Mucosa of descending colon (tissue), 3 donors: ENCODE results near the gene NUDT22. TPM values are rescaled to one million over a fixed set of nuclear protein-coding genes. Genes with fewer than 3 reads are reported as not detected.
A peak's percentile ranks its signal among the peaks of the same experiment; 100 is the strongest.

ENCODE experiments used
- ATAC-seq: fragments of 200-7000 bp; cut with Tn5 transposase; one replicate; pipeline ENCODE4 v1.9.1; 2020; ENCODE audit warnings: mild to moderate bottlenecking, moderate library complexity
- DNase-seq, 3 donors: peaks; one replicate each; pipeline ENCODE4 v3.0.0-alpha.2; 2020
- H3K36me3 ChIP-seq: fragments of 200-600 bp; one replicate; pipeline ENCODE4 v1.8.0; 2021; ENCODE audit warnings: low read depth, mild to moderate bottlenecking
- H3K4me1 ChIP-seq: fragments of 200-600 bp; one replicate; pipeline ENCODE4 v1.8.0; 2021; ENCODE audit warnings: low read depth, mild to moderate bottlenecking
- H3K4me3 ChIP-seq: fragments of 200-600 bp; one replicate; pipeline ENCODE4 v1.8.0; 2021; ENCODE audit warnings: mild to moderate bottlenecking
- H3K9me3 ChIP-seq: fragments of 200-600 bp; one replicate; pipeline ENCODE4 v1.8.0; 2021; ENCODE audit warnings: mild to moderate bottlenecking
- intact Hi-C, 2 donors: fragments of 100-400 bp; cut with DNase I in 1 of 2; cut with micrococcal nuclease in 1 of 2; formaldehyde crosslinking; loops; one replicate each; pipeline versions ENCODE4 v1.11.0 to v1.11.1; 2022; cut with DNase I, micrococcal nuclease
- total RNA-seq, 3 donors: library from RNA; stranded (reverse); fragmentation: NEBNext Ultra II Directional in 2 of 3; extraction: Animal tissue kit (Norgen Biotek cat#: 25700) in 2 of 3; gene quantifications; one replicate each; pipeline versions ENCODE4 v1.2.1 to v1.2.4, GENCODE V29; 2021 to 2023
- TF ChIP-seq, protein P1 (sequence below): fragments of 200-600 bp; IDR thresholded peaks from one replicate; pipeline ENCODE4 v1.8.0; 2022; ENCODE audit warnings: antibody characterized with exemption, mild to moderate bottlenecking
- donor health status: DM: no; HTN: no; CAD: no; lungs with moderate emphysema.
- donor health status: DM: no; HTN: no; CAD: no.
- donor health status: DM: no; HTN: yes; CAD: no.

The NUDT22 gene
- total RNA-seq, 3 donors from 2014 or later = 81.6 to 137 (median 119) TPM

DNA sequence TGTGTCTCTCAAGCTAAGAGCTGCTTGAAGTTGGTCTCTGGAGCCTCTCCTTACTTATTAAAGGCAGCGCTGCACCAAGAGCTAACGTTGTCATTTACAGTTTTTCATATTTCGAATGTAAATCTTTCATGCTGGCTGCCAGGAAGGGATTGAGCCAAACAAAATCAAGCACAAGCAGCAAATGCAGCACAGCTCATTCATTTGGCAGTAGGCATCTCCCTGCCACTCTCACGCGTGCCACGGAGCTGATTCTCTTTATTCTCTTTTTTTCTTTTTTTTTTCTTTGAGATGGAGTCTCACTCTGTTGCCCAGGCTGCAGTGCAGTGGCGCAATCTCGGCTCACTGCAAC lies 6.9 kb downstream of the NUDT22 start:
- Histone ChIP-seq H3K9me3 (no peaks in the 10 kb centered on the region), H3K4me1 (peaks cover 38% of the 10 kb centered on the region), H3K4me3 (no peak overlapping the region), H3K36me3 (no peaks in the 10 kb centered on the region)
- ATAC-seq = no peak
- no peak for DNase-seq
- TF ChIP-seq, protein P1, sequence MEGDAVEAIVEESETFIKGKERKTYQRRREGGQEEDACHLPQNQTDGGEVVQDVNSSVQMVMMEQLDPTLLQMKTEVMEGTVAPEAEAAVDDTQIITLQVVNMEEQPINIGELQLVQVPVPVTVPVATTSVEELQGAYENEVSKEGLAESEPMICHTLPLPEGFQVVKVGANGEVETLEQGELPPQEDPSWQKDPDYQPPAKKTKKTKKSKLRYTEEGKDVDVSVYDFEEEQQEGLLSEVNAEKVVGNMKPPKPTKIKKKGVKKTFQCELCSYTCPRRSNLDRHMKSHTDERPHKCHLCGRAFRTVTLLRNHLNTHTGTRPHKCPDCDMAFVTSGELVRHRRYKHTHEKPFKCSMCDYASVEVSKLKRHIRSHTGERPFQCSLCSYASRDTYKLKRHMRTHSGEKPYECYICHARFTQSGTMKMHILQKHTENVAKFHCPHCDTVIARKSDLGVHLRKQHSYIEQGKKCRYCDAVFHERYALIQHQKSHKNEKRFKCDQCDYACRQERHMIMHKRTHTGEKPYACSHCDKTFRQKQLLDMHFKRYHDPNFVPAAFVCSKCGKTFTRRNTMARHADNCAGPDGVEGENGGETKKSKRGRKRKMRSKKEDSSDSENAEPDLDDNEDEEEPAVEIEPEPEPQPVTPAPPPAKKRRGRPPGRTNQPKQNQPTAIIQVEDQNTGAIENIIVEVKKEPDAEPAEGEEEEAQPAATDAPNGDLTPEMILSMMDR = no peak
- intact Hi-C loops = no loop called here

DNA sequence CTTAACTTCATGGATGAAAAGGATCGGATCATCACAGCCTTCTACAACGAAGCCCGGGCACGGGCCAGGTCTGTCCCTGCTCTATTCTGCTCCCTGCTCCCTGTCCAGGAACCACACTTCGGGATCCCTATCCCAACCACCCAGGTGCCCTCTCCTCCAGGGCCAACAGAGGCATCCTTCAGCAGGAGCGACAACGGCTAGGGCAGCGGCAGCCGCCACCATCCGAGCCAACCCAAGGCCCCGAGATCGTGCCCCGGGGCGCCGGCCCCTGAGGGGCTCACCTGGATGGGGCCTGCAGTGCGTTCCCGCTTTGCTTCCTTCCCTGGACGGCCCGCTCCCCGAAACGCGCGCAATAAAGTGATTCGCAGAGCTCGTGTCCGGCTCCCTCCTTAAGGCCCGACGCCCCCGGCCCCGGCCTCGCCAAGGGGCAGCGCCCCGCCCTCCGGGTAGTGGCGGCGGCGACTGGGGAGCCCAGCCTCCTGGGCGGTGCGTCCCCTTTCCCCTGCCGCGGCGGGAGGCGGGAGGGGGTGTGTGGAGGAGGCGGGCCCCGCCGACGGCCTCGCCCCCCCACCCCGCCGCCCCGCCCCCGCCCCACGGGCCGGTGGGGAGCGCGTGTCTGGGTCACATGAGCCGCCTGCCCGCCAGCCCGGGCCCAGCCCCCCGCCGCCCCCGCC lies 8.0 kb downstream of the NUDT22 start, which contains the start of gene VEGFB:
VEGFB (plus strand) TSS at position 672 of the 674 bp plus-strand sequence. CDS start 250 bp downstream, outside the sequence.
- intact Hi-C loops = no loop called here
- ATAC-seq (peak; percentile 49), DNase-seq (peak; percentile 73 to 87 (median 86))
- Histone ChIP-seq H3K4me1 (peaks cover 44% of the 10 kb centered on the region), H3K9me3 (no peaks in the 10 kb centered on the region), H3K4me3 (peak within 1 kb of the TSS; percentile 51), H3K36me3 (no peaks in the 10 kb centered on the region)
- TF ChIP-seq, protein P1 = no peak

GRCh38 chr11:64234647-64235379 lies 8.7 kb downstream of the NUDT22 start:
- Histone ChIP-seq H3K4me1 (peaks cover 47% of the 10 kb centered on the region), H3K36me3 (no peaks in the 10 kb centered on the region), H3K4me3 (peak overlapping the region; percentile 51), H3K9me3 (no peaks in the 10 kb centered on the region)
- DNase-seq = peak; percentile 75 to 86 (median 85)
- ATAC-seq = peak; percentile 47
- TF ChIP-seq, protein P1 = no peak
- intact Hi-C loops = no loop called here

DNA sequence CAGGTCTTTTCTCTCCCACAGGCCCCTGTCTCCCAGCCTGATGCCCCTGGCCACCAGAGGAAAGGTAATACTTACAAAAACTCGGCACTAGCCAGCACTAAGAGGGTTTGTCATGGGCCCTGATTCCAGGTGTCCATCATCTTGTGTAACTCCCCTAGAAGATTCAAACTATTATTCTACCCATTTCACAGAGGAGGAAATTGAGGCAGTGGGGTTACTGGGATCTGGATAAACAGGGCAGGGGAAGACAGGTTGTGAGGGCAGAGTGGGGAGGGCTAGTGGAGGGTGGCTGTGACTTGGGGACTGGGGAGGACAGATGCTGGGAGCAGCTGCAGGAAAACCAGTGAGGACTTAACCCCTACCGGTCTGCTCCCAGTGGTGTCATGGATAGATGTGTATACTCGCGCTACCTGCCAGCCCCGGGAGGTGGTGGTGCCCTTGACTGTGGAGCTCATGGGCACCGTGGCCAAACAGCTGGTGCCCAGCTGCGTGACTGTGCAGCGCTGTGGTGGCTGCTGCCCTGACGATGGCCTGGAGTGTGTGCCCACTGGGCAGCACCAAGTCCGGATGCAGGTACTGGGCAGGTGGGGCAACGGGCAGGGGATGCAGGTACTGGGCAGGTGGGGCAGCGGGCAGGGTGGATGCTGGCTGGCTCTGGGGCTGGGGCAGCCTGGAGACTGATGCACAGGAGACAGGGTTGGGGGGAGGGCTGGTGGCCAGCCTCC lies 9.5 kb downstream of the NUDT22 start:
- H3K4me3 ChIP-seq = no peak overlapping the region
- peaks cover 49% of the 10 kb centered on the region for H3K4me1 ChIP-seq
- peak in 1 of 3 donors; percentile 51 for DNase-seq
- no peaks in the 10 kb centered on the region for H3K9me3 ChIP-seq
- no peaks in the 10 kb centered on the region for H3K36me3 ChIP-seq
- TF ChIP-seq, protein P1 = no peak
- no peak for ATAC-seq
- intact Hi-C loops = no loop called here

GRCh38 chr11:64237484-64237951 lies 11.4 kb downstream of the NUDT22 start:
- TF ChIP-seq, protein P1 = no peak
- Histone ChIP-seq H3K4me3 (no peak overlapping the region), H3K4me1 (peaks cover 42% of the 10 kb centered on the region), H3K36me3 (no peaks in the 10 kb centered on the region), H3K9me3 (no peaks in the 10 kb centered on the region)
- ATAC-seq (peak; percentile 34), DNase-seq (peak; percentile 91 to 92 (median 92))
- intact Hi-C loops = no loop called here
